Effector CD4-positive, alpha-beta T cell (primary cell): ENCODE data around the gene GPX4.

Experiments used
- DNase-seq: peaks from one replicate; pipeline ENCODE4 v3.0.0-alpha.2; 2020

Gene GPX4

GRCh38 chr19:1132552-1133383 lies 29.0 kb downstream of the GPX4 start:
- DNase-seq = no peak

GRCh38 chr19:1133471-1133929 lies 29.7 kb downstream of the GPX4 start:
- peak; percentile 72 for DNase-seq

DNA sequence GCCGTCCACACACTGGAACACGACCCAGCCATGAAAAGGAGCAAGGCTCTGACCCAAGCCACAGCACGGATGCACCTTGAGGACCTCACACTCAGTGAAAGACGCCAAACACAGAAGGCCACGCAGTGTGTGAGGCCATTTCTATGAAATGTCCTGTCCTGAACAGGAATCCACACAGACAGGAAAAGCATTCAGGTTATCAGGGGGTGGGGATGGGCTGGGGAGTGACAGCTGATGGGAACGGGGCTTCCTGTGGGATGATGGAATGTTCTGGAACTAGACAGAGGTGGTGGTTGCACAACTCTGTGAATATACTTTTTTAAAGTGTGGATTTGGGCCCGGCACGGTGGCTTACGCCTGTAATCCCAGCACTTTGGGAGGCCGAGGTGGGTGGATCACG lies 30.6 kb downstream of the GPX4 start:
- no peak for DNase-seq

- no peak for DNase-seq
These were observed 31.7 kb downstream of the GPX4 start for GRCh38 chr19:1135454-1135853.

DNA sequence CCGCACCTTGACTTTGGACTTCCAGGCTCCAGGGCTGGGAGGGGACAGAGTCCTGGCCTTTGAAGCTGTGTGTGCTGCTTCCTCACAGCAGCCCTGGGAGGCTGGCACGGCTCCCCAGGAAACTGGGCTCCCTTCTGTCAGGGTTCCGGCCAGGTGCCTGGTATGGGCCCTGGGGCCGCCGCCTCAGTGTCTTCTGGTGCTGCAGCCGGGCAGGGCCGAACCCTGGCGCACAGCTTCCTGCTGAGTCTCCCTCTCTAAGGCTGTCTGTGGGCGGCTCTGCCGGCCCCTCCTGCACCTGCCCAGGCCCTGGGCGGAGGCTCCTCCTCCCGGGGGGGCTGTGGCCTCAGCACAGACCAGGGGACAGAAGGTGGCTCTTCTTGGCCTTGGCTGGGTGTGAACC lies 32.4 kb downstream of the GPX4 start:
- DNase-seq = no peak

- no peak for DNase-seq
These were observed 33.0 kb downstream of the GPX4 start for GRCh38 chr19:1136621-1137317.

- DNase-seq = no peak
These were observed 34.3 kb downstream of the GPX4 start for GRCh38 chr19:1138121-1138520.

- DNase-seq = no peak
These were observed 35.3 kb downstream of the GPX4 start for GRCh38 chr19:1139126-1139525.

- DNase-seq = no peak
These were observed 36.7 kb downstream of the GPX4 start for GRCh38 chr19:1140272-1141027.

- DNase-seq = no peak
These were observed 38.1 kb downstream of the GPX4 start for GRCh38 chr19:1141944-1142343.

GRCh38 chr19:1143828-1144399 lies 40.1 kb downstream of the GPX4 start:
- DNase-seq = no peak

GRCh38 chr19:1144741-1145140 lies 40.9 kb downstream of the GPX4 start:
- no peak for DNase-seq

DNA sequence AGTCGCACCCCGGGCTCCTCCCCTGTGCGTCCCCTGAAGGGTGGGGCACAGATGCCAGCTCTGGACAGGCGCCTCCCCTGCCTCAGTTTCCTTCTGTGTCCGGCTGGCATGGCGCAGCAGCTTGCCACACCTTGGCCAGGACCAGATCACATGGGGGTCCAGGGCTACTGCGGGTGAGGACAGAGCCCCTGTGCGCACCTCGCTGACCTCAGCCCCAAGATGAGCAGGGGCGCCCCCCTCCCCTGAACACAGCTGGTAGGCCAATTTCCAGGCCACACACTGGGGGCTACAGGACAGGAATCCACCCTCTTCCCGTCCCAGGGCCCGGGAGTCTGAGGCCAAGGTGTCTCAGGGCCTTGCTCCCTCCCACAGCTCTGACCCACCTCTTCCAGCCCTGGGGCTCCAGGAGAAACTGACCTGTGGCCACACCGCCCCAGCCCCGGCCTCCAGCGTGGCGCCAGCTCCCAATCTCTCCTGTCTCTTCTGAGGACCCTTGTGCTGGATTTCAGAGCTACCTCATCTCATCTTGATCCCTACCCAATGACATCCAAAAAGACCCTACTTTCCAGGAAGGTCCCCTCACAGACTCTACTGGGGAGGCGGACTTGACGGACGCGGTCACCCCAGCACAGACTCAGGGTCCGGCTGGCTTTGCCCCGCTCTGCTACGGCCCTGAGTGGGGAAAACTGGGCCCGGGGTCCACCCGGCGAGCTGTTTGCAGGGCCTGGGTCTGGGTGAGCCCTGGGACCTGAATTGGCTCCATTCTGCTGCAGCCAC lies 42.0 kb downstream of the GPX4 start:
- DNase-seq = no peak

DNA sequence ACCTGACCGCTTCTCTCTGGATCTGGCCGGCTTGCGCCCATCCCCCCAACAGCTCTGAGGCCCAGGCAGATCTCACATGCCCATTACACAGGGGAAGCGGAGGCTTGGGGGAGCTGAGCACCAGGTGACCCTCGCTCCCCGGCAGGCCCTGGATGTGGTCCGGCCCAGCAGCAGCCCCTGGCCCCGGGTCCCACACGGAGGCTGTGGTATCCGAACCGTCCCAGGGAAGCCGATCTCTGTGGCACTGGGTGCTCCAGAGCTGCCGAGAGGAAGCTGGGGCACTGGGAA lies 42.6 kb downstream of the GPX4 start:
- no peak for DNase-seq

DNA sequence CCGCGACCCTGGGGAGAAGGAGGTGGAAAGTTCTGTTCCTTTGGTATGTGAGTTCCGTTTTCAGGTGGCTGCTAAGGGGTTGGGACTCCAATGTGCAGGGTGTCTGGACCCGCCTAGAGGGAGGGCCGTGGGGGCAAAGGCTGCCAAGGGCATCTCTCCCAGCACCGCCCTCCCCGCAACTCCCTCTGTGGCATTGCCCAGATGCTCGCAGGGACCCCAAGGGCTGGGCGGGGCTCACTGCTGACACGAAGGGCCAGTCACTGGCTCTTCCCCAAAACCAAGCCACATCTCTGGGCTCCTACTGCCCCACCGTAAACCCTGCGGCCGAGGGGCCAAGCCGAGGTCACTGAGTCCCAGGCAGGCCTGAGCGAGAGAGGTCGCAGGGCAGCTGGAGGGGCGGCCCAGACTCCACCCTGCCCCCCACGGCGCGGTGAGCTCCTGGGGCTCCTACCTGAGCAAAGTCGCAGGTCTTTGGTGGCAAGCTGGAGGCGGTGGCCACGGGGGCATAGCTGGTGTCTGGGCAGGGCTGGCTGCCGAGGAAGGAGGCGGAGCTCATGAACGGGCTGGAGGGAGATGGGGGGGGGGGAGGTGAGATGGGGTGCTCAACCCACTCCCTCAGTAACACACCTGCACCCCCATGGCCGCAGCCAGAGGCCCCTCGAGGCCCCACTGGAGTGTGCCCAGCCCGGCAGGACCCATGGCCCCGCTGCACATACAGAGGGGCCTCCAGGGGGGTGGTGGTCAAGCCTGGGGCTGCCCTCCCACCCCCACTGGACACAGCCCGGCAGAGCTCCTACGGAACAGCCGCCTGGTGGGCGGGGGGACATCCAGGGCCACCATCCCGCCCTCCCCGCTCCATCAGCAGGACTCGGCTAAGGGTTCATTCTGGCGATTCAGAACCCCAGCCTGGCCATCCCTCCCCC lies 43.3 kb downstream of the GPX4 start:
- DNase-seq = no peak

GRCh38 chr19:1147934-1148549 lies 44.2 kb downstream of the GPX4 start:
- no peak for DNase-seq

GRCh38 chr19:1149259-1150045 lies 45.7 kb downstream of the GPX4 start:
- DNase-seq = no peak

DNA sequence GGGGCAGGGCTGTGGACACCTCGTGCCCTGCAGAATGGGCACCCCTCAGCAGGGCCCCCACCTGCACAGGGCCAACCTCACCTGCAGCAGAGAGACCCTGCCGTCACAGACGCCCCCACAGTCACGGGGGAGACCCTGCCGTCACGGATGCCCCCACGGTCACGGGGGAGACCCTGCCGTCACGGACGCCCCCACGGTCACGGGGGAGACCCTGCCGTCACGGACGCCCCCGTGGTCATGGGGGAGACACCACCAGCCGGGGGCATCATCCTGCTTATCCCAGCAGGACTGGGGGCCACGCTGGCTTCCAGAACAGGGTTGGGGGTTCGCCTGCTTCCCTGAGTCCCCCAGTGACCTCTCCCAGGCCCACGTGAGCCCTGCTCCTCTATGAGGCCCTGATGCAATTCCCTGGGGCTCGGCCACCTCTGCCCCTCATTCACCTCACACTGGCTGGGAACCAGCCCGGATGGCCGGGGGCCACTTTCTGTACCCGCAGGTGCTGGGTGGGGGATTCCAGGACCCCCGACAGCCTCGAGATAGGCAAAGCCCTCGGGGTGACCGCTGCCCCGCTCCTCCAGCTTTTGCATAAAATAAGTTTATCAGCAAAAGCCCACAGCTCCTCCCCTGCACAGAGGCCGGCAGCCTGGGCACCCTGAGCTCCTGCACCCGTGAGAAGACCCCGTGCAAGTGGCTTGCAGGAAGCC lies 46.7 kb downstream of the GPX4 start:
- DNase-seq = no peak

DNA sequence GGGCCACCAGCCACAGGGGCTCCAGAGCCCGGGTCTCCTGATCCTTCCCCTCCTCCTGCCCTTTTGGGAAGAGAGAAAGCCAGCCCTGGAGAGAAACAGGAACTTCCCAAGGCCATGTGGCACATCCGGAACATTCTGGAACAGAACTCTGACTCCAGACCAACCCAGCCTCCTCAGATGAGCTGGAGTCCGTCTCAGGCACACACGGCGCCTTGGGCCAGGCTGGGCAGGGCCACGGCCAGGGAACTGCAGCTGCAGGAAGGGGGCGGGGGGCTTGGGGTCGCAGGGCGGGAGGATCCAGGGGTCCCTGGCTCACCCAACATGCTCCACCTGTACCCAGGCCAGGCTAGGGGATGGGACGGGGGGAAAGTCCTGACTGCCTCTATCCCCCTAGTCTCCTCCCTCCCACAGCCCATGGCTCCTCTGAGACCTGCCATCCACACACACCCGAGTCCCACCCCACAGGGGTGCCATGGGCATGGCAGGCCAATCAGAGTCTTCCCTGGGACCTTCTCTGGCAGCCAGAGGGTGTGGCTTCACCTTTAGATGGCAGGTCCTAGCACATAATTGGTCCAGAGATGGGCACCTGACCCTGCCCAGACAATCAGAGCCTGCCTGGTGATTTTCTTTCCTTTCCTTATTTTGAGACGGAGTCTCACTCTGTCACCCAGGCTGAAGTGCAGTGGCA lies 47.4 kb downstream of the GPX4 start:
- DNase-seq = no peak
